Fibroblast of villous mesenchyme (primary cell): ENCODE data around the gene MBNL1. TPM values are rescaled to one million over a fixed set of nuclear protein-coding genes. Genes with fewer than 3 reads are reported as not detected.
"Not testable (repeated sequence)": the region's sequence is repeated elsewhere in the genome, so short reads cannot be mapped to it uniquely, and the experiment has no call there.

ENCODE experiments used
- DNase-seq: peaks from one replicate; pipeline ENCODE4 v3.0.0-alpha.2; 2010; ENCODE audit warnings: low read depth
- H3K4me3 ChIP-seq: 2 replicates; pipeline ENCODE4 v1.5.1; 2011; ENCODE audit warnings: low read depth, mild to moderate bottlenecking, low read length
- CTCF ChIP-seq: IDR thresholded peaks from 2 replicates; pipeline ENCODE4 v1.5.1; 2012; ENCODE audit warnings: low read depth, mild to moderate bottlenecking, low read length; ENCODE audit not compliant: insufficient read depth
- total RNA-seq: library from RNA; depleted of rRNA; stranded (reverse); fragments of >200 nt; gene quantifications from 2 replicates; pipeline ENCODE4 v1.2.3, GENCODE V29; 2012

MBNL1 gene
- total RNA-seq, 1 donor: 440 TPM

GRCh38 chr3:152362086-152362485 lies 93.4 kb downstream of the MBNL1 start:
- DNase-seq: no peak
- H3K4me3 ChIP-seq: no peak overlapping the region
- TF ChIP-seq CTCF: no peak

GRCh38 chr3:152364237-152364636 lies 95.5 kb downstream of the MBNL1 start:
- no peak for TF ChIP-seq CTCF
- no peak overlapping the region for H3K4me3 ChIP-seq
- DNase-seq: no peak

- DNase-seq: no peak
- TF ChIP-seq CTCF: no peak
- H3K4me3 ChIP-seq: no peak overlapping the region
Measured at GRCh38 chr3:152365126-152365525, 96.4 kb downstream of the MBNL1 start.

- TF ChIP-seq CTCF: no peak
Measured at GRCh38 chr3:152365766-152366593, 97.3 kb downstream of the MBNL1 start.

GRCh38 chr3:152367192-152367591 lies 98.5 kb downstream of the MBNL1 start:
- H3K4me3 ChIP-seq, DNase-seq: not testable (repeated sequence)

More at GRCh38 chr3:152365766-152366593, 97.3 kb downstream of the MBNL1 start:
- H3K4me3 ChIP-seq: no peak overlapping the region
- peak; percentile 59 for DNase-seq

GRCh38 chr3:152372633-152373032 lies 103.9 kb downstream of the MBNL1 start:
- DNase-seq, H3K4me3 ChIP-seq: not testable (repeated sequence)

GRCh38 chr3:152373379-152373778 lies 104.7 kb downstream of the MBNL1 start:
- DNase-seq: no peak
- no peak overlapping the region for H3K4me3 ChIP-seq
- TF ChIP-seq CTCF: no peak
